ENCODE data around the gene VCAN. TPM values are rescaled to one million over a fixed set of nuclear protein-coding genes. Genes with fewer than 3 reads are reported as not detected.

The VCAN gene
- total and polyA plus RNA-seq, 4 donors = 0.97 to 15.6 (median 4.8) TPM

GRCh38 chr5:83513491-83513890 is 41.9 kb downstream of the VCAN start:
- H3K9ac ChIP-seq (ENCODE audit: low read depth in 1 of 2, low read length in 2 of 2) = no peak overlapping the region
- 77% methylated on average over 3 of the region's 3 CpGs for WGBS
- no peaks in the 10 kb centered on the region for H3K27me3 ChIP-seq (ENCODE audit: control insufficient read depth in 4 of 4, insufficient read depth in 4 of 4, low read length in 3 of 4)
- DNase-seq (ENCODE audit: low spot score) = no peak
- no peak overlapping the region for H3K27ac ChIP-seq (ENCODE audit: low read depth in 1 of 2, low read length in 2 of 2)
- no peaks in the 10 kb centered on the region for H3K36me3 ChIP-seq (ENCODE audit: control insufficient read depth in 4 of 4, insufficient read depth in 3 of 4, low read depth in 1 of 4, low read length in 3 of 4)
- no peak for TF ChIP-seq EGR1 (IDR thresholded peaks at IDR 0.05; ENCODE audit: low read depth in 2 of 2)
- no peak for TF ChIP-seq FOXA1 (IDR thresholded peaks at IDR 0.05)
- TF ChIP-seq RAD21 (IDR thresholded peaks at IDR 0.05) = no peak
- no peak for TF ChIP-seq JUND (IDR thresholded peaks at IDR 0.05)
- TF ChIP-seq TAF1 (conservative IDR thresholded peaks at IDR 0.05) = no peak
- TF ChIP-seq GABPA (IDR thresholded peaks at IDR 0.05 in 1 of 2, conservative IDR thresholded peaks at IDR 0.05 in 1 of 2) = no peak
- TF ChIP-seq HNF4A (conservative IDR thresholded peaks at IDR 0.05) = no peak
- no peak for TF ChIP-seq MAX (IDR thresholded peaks at IDR 0.05)
- no peak for TF ChIP-seq FOXA2 (IDR thresholded peaks at IDR 0.05)
- TF ChIP-seq, protein P1, sequence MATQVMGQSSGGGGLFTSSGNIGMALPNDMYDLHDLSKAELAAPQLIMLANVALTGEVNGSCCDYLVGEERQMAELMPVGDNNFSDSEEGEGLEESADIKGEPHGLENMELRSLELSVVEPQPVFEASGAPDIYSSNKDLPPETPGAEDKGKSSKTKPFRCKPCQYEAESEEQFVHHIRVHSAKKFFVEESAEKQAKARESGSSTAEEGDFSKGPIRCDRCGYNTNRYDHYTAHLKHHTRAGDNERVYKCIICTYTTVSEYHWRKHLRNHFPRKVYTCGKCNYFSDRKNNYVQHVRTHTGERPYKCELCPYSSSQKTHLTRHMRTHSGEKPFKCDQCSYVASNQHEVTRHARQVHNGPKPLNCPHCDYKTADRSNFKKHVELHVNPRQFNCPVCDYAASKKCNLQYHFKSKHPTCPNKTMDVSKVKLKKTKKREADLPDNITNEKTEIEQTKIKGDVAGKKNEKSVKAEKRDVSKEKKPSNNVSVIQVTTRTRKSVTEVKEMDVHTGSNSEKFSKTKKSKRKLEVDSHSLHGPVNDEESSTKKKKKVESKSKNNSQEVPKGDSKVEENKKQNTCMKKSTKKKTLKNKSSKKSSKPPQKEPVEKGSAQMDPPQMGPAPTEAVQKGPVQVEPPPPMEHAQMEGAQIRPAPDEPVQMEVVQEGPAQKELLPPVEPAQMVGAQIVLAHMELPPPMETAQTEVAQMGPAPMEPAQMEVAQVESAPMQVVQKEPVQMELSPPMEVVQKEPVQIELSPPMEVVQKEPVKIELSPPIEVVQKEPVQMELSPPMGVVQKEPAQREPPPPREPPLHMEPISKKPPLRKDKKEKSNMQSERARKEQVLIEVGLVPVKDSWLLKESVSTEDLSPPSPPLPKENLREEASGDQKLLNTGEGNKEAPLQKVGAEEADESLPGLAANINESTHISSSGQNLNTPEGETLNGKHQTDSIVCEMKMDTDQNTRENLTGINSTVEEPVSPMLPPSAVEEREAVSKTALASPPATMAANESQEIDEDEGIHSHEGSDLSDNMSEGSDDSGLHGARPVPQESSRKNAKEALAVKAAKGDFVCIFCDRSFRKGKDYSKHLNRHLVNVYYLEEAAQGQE (IDR thresholded peaks at IDR 0.05) = no peak
- TF ChIP-seq HNF4G (IDR thresholded peaks at IDR 0.05) = no peak
- TF ChIP-seq, protein P2, sequence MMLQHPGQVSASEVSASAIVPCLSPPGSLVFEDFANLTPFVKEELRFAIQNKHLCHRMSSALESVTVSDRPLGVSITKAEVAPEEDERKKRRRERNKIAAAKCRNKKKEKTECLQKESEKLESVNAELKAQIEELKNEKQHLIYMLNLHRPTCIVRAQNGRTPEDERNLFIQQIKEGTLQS (IDR thresholded peaks at IDR 0.05) = no peak
- no peak for TF ChIP-seq CTCF (IDR thresholded peaks at IDR 0.05; ENCODE audit: low read depth, low read length, missing input control)
- TF ChIP-seq RXRA (IDR thresholded peaks at IDR 0.05) = no peak
- H3K4me3 ChIP-seq (ENCODE audit: low read depth in 1 of 3, low read length in 3 of 3) = no peak overlapping the region
- no peaks in the 10 kb centered on the region for H3K9me3 ChIP-seq (ENCODE audit: control insufficient read depth in 4 of 4, low read length in 3 of 4)
- H3K4me1 ChIP-seq (ENCODE audit: control insufficient read depth in 4 of 4, insufficient read depth in 4 of 4, low read length in 3 of 4) = no peaks in the 10 kb centered on the region

- H3K4me3 ChIP-seq (ENCODE audit: low read depth in 1 of 3, low read length in 3 of 3) = no peak overlapping the region
- no peak for DNase-seq (ENCODE audit: low spot score)
- no peaks in the 10 kb centered on the region for H3K36me3 ChIP-seq (ENCODE audit: control insufficient read depth in 4 of 4, insufficient read depth in 3 of 4, low read depth in 1 of 4, low read length in 3 of 4)
- no peak overlapping the region for H3K9ac ChIP-seq (ENCODE audit: low read depth in 1 of 2, low read length in 2 of 2)
- no peaks in the 10 kb centered on the region for H3K9me3 ChIP-seq (ENCODE audit: control insufficient read depth in 4 of 4, low read length in 3 of 4)
- no peak overlapping the region for H3K27ac ChIP-seq (ENCODE audit: low read depth in 1 of 2, low read length in 2 of 2)
- TF ChIP-seq GABPA (IDR thresholded peaks at IDR 0.05 in 1 of 2, conservative IDR thresholded peaks at IDR 0.05 in 1 of 2) = no peak
- TF ChIP-seq HNF4G (IDR thresholded peaks at IDR 0.05) = no peak
- TF ChIP-seq YY1 (IDR thresholded peaks at IDR 0.05) = no peak
- TF ChIP-seq, protein P1 (IDR thresholded peaks at IDR 0.05) = no peak
- TF ChIP-seq NR2F2 (IDR thresholded peaks at IDR 0.05) = no peak
- TF ChIP-seq RAD21 (IDR thresholded peaks at IDR 0.05) = no peak
- no peak for TF ChIP-seq HNF4A (conservative IDR thresholded peaks at IDR 0.05)
- TF ChIP-seq, protein P2 (IDR thresholded peaks at IDR 0.05) = no peak
- TF ChIP-seq SP1 (IDR thresholded peaks at IDR 0.05) = no peak
- no peak for TF ChIP-seq RXRA (IDR thresholded peaks at IDR 0.05)
- no peak for TF ChIP-seq FOXA2 (IDR thresholded peaks at IDR 0.05)
- no peak for TF ChIP-seq TAF1 (conservative IDR thresholded peaks at IDR 0.05)
- TF ChIP-seq, protein P3, sequence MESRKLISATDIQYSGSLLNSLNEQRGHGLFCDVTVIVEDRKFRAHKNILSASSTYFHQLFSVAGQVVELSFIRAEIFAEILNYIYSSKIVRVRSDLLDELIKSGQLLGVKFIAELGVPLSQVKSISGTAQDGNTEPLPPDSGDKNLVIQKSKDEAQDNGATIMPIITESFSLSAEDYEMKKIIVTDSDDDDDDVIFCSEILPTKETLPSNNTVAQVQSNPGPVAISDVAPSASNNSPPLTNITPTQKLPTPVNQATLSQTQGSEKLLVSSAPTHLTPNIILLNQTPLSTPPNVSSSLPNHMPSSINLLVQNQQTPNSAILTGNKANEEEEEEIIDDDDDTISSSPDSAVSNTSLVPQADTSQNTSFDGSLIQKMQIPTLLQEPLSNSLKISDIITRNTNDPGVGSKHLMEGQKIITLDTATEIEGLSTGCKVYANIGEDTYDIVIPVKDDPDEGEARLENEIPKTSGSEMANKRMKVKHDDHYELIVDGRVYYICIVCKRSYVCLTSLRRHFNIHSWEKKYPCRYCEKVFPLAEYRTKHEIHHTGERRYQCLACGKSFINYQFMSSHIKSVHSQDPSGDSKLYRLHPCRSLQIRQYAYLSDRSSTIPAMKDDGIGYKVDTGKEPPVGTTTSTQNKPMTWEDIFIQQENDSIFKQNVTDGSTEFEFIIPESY (IDR thresholded peaks at IDR 0.05) = no peak
- TF ChIP-seq MAX (IDR thresholded peaks at IDR 0.05) = no peak
- H3K27me3 ChIP-seq (ENCODE audit: control insufficient read depth in 4 of 4, insufficient read depth in 4 of 4, low read length in 3 of 4) = no peaks in the 10 kb centered on the region
- no peaks in the 10 kb centered on the region for H3K4me1 ChIP-seq (ENCODE audit: control insufficient read depth in 4 of 4, insufficient read depth in 4 of 4, low read length in 3 of 4)
- 74% methylated on average over 2 of the region's 2 CpGs for WGBS
Observed at GRCh38 chr5:83516377-83516776, 44.8 kb downstream of the VCAN start.

Measured in liver (tissue), 9 donors.